ENCODE measurements around the gene C11orf24.

The C11orf24 gene

GRCh38 chr11:68258363-68258765, 13.4 kb downstream of the C11orf24 start:
- Histone ChIP-seq H3K27me3 (replicated peaks; ENCODE audit: insufficient read depth, low read length) (no peaks in the 10 kb centered on the region), H3K9me3 (replicated peaks; ENCODE audit: insufficient read depth, low read length) (no peaks in the 10 kb centered on the region), H3K4me3 (ENCODE audit: low read length) (no peak overlapping the region), H3K79me2 (ENCODE audit: low read length) (no peaks in the 10 kb centered on the region), H2AFZ (ENCODE audit: low read length) (no peak overlapping the region), H3K27ac (ENCODE audit: low read length) (no peak overlapping the region), H4K20me1 (ENCODE audit: insufficient read depth, low read length) (no peaks in the 10 kb centered on the region), H3F3A (ENCODE audit: insufficient read depth, low read length) (no peaks in the 10 kb centered on the region), H3K4me1 (ENCODE audit: low read length) (peaks cover 5% of the 10 kb centered on the region), H3K36me3 (replicated peaks; ENCODE audit: insufficient read depth, low read length) (no peaks in the 10 kb centered on the region; the same call in 1 of the 2 replicates), H3K9me2 (replicated peaks; ENCODE audit: insufficient read depth, low read length) (no peaks in the 10 kb centered on the region), H3K4me2 (ENCODE audit: low read depth, low read length) (no peak overlapping the region), H3K9ac (ENCODE audit: low read length) (no peak overlapping the region)
- TF ChIP-seq CTCF (IDR thresholded peaks at IDR 0.05; ENCODE audit: low read length) (no peak), EZH2 (optimal IDR thresholded peaks at IDR 0.05; ENCODE audit: low read depth, low read length) (no peak), EZH2phosphoT487 (IDR thresholded peaks at IDR 0.05; ENCODE audit: low read length) (no peak)
- no peak for DNase-seq

- Histone ChIP-seq H3K9me3 (replicated peaks; ENCODE audit: insufficient read depth, low read length) (no peaks in the 10 kb centered on the region), H3K36me3 (replicated peaks; ENCODE audit: insufficient read depth, low read length) (no peaks in the 10 kb centered on the region), H3K9me2 (replicated peaks; ENCODE audit: insufficient read depth, low read length) (no peaks in the 10 kb centered on the region), H3K79me2 (ENCODE audit: low read length) (no peaks in the 10 kb centered on the region), H3K27me3 (replicated peaks; ENCODE audit: insufficient read depth, low read length) (no peaks in the 10 kb centered on the region), H3K4me2 (ENCODE audit: low read depth, low read length) (peak overlapping the region; percentile 43; the same call in 1 of the 2 replicates), H3F3A (ENCODE audit: insufficient read depth, low read length) (no peaks in the 10 kb centered on the region), H3K27ac (ENCODE audit: low read length) (no peak overlapping the region), H4K20me1 (ENCODE audit: insufficient read depth, low read length) (no peaks in the 10 kb centered on the region), H3K4me3 (ENCODE audit: low read length) (no peak overlapping the region), H3K4me1 (ENCODE audit: low read length) (peaks cover 5% of the 10 kb centered on the region), H3K9ac (ENCODE audit: low read length) (no peak overlapping the region), H2AFZ (ENCODE audit: low read length) (peak overlapping the region; percentile 70)
- DNase-seq: peak; percentile 90
- TF ChIP-seq CTCF (IDR thresholded peaks at IDR 0.05; ENCODE audit: low read length) (peak; percentile 68), EZH2phosphoT487 (IDR thresholded peaks at IDR 0.05; ENCODE audit: low read length) (no peak), EZH2 (optimal IDR thresholded peaks at IDR 0.05; ENCODE audit: low read depth, low read length) (no peak)
These were observed 14.1 kb downstream of the C11orf24 start for GRCh38 chr11:68257477-68258362.

- Histone ChIP-seq H4K20me1 (ENCODE audit: insufficient read depth, low read length) (no peaks in the 10 kb centered on the region), H3K9ac (ENCODE audit: low read length) (no peak overlapping the region), H3K4me1 (ENCODE audit: low read length) (peaks cover 5% of the 10 kb centered on the region), H3K4me2 (ENCODE audit: low read depth, low read length) (no peak overlapping the region), H3K27me3 (replicated peaks; ENCODE audit: insufficient read depth, low read length) (no peaks in the 10 kb centered on the region), H3K4me3 (ENCODE audit: low read length) (no peak overlapping the region), H3F3A (ENCODE audit: insufficient read depth, low read length) (no peaks in the 10 kb centered on the region), H2AFZ (ENCODE audit: low read length) (no peak overlapping the region), H3K9me3 (replicated peaks; ENCODE audit: insufficient read depth, low read length) (no peaks in the 10 kb centered on the region), H3K36me3 (replicated peaks; ENCODE audit: insufficient read depth, low read length) (no peaks in the 10 kb centered on the region), H3K27ac (ENCODE audit: low read length) (no peak overlapping the region), H3K9me2 (replicated peaks; ENCODE audit: insufficient read depth, low read length) (no peaks in the 10 kb centered on the region), H3K79me2 (ENCODE audit: low read length) (no peaks in the 10 kb centered on the region)
- TF ChIP-seq EZH2 (optimal IDR thresholded peaks at IDR 0.05; ENCODE audit: low read depth, low read length) (no peak), EZH2phosphoT487 (IDR thresholded peaks at IDR 0.05; ENCODE audit: low read length) (no peak), CTCF (IDR thresholded peaks at IDR 0.05; ENCODE audit: low read length) (no peak)
- DNase-seq: no peak
These were observed 15.4 kb downstream of the C11orf24 start for GRCh38 chr11:68256331-68256741.
